HEK293T (cell line): ENCODE results near the gene POP5.

Source experiments
- CTCF ChIA-PET: fragments of 350-600 bp; formaldehyde crosslinking; extraction: SDS; loops from one replicate; lab custom pipeline; 2021; ENCODE audit warnings: antibody characterized with exemption, inconsistent platforms; lab: Yijun Ruan, JAX
- POLR2A ChIA-PET: fragments of 350-600 bp; formaldehyde crosslinking; extraction: SDS; loops from one replicate; lab custom pipeline; 2020; ENCODE audit warnings: antibody characterized with exemption, inconsistent platforms; lab: Yijun Ruan, JAX
- DNase-seq: peaks from one replicate; pipeline ENCODE4 v3.0.0; 2012; ENCODE audit warnings: mixed read lengths; ENCODE audit errors: extremely low spot score
- ARNT ChIP-seq: fragments of 450-650 bp; IDR thresholded peaks from 2 replicates; pipeline ENCODE4 v1.6.1; 2017; ENCODE audit warnings: mild to moderate bottlenecking
- BHLHE40 ChIP-seq: fragments of 450-650 bp; IDR thresholded peaks from 2 replicates; pipeline ENCODE4 v1.6.1; 2016; ENCODE audit warnings: mild to moderate bottlenecking, moderate library complexity, borderline replicate concordance
- CTBP1 ChIP-seq: fragments of 450-650 bp; IDR thresholded peaks from 2 replicates; pipeline ENCODE4 v1.6.1; 2016; ENCODE audit warnings: borderline replicate concordance
- ELF4 ChIP-seq: fragments of 450-650 bp; IDR thresholded peaks from 2 replicates; pipeline ENCODE4 v1.6.1; 2017; ENCODE audit warnings: antibody characterized with exemption
- FOXA1 ChIP-seq: fragments of 450-650 bp; IDR thresholded peaks from 2 replicates; pipeline ENCODE4 v1.6.1; 2016; ENCODE audit warnings: mild to moderate bottlenecking
- FOXK2 ChIP-seq: fragments of 450-650 bp; IDR thresholded peaks from 2 replicates; pipeline ENCODE4 v1.6.1; 2016; ENCODE audit warnings: mild to moderate bottlenecking
- FOXM1 ChIP-seq: fragments of 450-650 bp; IDR thresholded peaks from 2 replicates; pipeline ENCODE4 v1.6.1; 2017; ENCODE audit warnings: mild to moderate bottlenecking, borderline replicate concordance
- HDGF ChIP-seq: fragments of 450-650 bp; IDR thresholded peaks from 2 replicates; pipeline ENCODE4 v1.6.1; 2017; ENCODE audit warnings: antibody characterized with exemption, borderline replicate concordance
- L3MBTL2 ChIP-seq: fragments of 450-650 bp; conservative IDR thresholded peaks from 2 replicates; pipeline ENCODE4 v1.6.1; 2016; ENCODE audit warnings: mild to moderate bottlenecking
- LEF1 ChIP-seq: fragments of 450-650 bp; IDR thresholded peaks from 2 replicates; pipeline ENCODE4 v1.6.1; 2017; ENCODE audit warnings: mild to moderate bottlenecking, borderline replicate concordance
- NFRKB ChIP-seq: fragments of 450-650 bp; IDR thresholded peaks from 2 replicates; pipeline ENCODE4 v1.6.1; 2016; ENCODE audit warnings: mild to moderate bottlenecking, moderate library complexity
- SP1 ChIP-seq: fragments of 450-650 bp; IDR thresholded peaks from 2 replicates; pipeline ENCODE4 v1.6.1; 2017
- SUZ12 ChIP-seq: fragments of 450-650 bp; IDR thresholded peaks from 2 replicates; pipeline ENCODE4 v1.6.1; 2016; ENCODE audit warnings: mild to moderate bottlenecking
- TARDBP ChIP-seq: fragments of 450-650 bp; IDR thresholded peaks from 2 replicates; pipeline ENCODE4 v1.6.1; 2016
- ZNF384 ChIP-seq: fragments of 450-650 bp; IDR thresholded peaks from 2 replicates; pipeline ENCODE4 v1.6.1; 2016
- TF ChIP-seq, protein P1 (sequence below): fragments of 450-650 bp; IDR thresholded peaks from 2 replicates; pipeline ENCODE4 v1.6.1; 2016

POP5 gene, protein sequence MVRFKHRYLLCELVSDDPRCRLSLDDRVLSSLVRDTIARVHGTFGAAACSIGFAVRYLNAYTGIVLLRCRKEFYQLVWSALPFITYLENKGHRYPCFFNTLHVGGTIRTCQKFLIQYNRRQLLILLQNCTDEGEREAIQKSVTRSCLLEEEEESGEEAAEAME

GRCh38 chr12:120580787-120581723 lies at the start of gene POP5:
Gene POP5 (minus strand): TSS chr12:120581402. CDS start chr12:120581362, 40 bp downstream.
- POLR2A ChIA-PET = interaction anchor here (0.6 to 1.7 kb wide), 29 partner anchors 9 to 658 kb away, joined by 3 to 10 read pairs (median 4); partner anchors contain the start of genes COQ5, PLA2G1B, RNU4-2 and UNC119B
- CTCF ChIA-PET = interaction anchor here (0.6 to 1.9 kb wide), 8 partner anchors 9 to 424 kb away, joined by 3 to 7 read pairs (median 3); a partner anchor contains a TSS
- TF ChIP-seq HDGF = 0 out of 2 replicates have a peak, but pooled peaks have one; percentile 78
- TF ChIP-seq, protein P1, sequence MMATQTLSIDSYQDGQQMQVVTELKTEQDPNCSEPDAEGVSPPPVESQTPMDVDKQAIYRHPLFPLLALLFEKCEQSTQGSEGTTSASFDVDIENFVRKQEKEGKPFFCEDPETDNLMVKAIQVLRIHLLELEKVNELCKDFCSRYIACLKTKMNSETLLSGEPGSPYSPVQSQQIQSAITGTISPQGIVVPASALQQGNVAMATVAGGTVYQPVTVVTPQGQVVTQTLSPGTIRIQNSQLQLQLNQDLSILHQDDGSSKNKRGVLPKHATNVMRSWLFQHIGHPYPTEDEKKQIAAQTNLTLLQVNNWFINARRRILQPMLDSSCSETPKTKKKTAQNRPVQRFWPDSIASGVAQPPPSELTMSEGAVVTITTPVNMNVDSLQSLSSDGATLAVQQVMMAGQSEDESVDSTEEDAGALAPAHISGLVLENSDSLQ = peak; percentile 68
- 0 out of 2 replicates have a peak, but pooled peaks have one; percentile 30 for TF ChIP-seq ELF4
- TF ChIP-seq BHLHE40 = no peak
- TF ChIP-seq L3MBTL2 = peak; percentile 59
- peak; percentile 91 for DNase-seq

DNA sequence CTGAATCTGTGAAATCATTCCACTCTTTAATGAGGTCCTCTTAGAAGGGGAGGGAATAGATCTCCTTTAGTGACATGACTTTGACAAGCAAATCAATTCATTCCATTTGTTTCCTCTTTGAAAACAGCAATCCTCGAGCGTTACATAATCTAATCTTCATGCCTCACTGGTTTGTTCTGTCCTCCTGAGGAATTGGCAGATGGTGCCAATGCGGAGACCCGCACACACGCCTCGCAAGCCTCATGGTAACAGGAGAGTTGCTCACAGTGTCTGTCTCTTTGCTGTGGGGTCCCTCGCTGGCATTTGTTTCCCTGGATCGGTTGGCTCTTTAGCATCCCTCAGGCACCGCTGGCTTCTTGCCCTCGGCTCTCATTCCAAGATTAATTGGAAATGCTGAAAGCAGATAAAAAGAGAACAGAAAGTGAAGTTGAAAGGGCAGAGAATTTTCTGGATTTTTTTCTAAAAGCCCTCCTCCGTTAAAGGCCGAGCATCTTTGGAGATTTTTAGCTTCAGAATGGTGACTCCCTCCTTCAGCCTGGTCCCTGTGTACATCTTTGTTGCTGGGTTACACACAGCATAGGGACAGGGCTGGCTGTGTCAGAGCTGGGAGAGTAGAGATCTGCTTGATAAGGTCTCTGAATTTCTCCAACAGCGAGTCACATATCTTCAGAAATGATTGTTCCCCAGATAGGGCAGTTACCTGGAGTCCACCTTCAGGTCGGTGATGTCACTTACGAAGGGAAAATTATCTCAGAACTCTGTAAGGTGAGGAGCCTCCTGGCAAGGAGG lies 49.1 kb upstream of the POP5 start:
- POLR2A ChIA-PET = no interaction called here
- TF ChIP-seq L3MBTL2 = no peak
- TF ChIP-seq, protein P1 = no peak
- no peak for TF ChIP-seq FOXK2
- TF ChIP-seq SP1 = no peak
- no peak for TF ChIP-seq BHLHE40
- TF ChIP-seq FOXA1 = no peak
- no peak for TF ChIP-seq CTBP1
- no peak for TF ChIP-seq TARDBP
- no peak for TF ChIP-seq HDGF
- no peak for TF ChIP-seq NFRKB
- no peak for TF ChIP-seq ELF4
- no peak for TF ChIP-seq SUZ12
- no peak for TF ChIP-seq LEF1
- TF ChIP-seq ARNT = no peak
- DNase-seq = no peak
- CTCF ChIA-PET = no interaction called here

- ChIA-PET POLR2A (no interaction called here), CTCF (interaction anchor here (0.6 kb wide), 1 partner anchor 21 kb away, joined by 3 read pairs; no protein-coding TSS in a partner anchor)
- TF ChIP-seq SP1 (no peak), ELF4 (no peak), FOXA1 (no peak), BHLHE40 (no peak), FOXM1 (no peak), ARNT (no peak), TARDBP (no peak), L3MBTL2 (no peak)
- TF ChIP-seq, protein P1 = no peak
- no peak for DNase-seq
Measured at GRCh38 chr12:120628919-120629318, 47.7 kb upstream of the POP5 start.

DNA sequence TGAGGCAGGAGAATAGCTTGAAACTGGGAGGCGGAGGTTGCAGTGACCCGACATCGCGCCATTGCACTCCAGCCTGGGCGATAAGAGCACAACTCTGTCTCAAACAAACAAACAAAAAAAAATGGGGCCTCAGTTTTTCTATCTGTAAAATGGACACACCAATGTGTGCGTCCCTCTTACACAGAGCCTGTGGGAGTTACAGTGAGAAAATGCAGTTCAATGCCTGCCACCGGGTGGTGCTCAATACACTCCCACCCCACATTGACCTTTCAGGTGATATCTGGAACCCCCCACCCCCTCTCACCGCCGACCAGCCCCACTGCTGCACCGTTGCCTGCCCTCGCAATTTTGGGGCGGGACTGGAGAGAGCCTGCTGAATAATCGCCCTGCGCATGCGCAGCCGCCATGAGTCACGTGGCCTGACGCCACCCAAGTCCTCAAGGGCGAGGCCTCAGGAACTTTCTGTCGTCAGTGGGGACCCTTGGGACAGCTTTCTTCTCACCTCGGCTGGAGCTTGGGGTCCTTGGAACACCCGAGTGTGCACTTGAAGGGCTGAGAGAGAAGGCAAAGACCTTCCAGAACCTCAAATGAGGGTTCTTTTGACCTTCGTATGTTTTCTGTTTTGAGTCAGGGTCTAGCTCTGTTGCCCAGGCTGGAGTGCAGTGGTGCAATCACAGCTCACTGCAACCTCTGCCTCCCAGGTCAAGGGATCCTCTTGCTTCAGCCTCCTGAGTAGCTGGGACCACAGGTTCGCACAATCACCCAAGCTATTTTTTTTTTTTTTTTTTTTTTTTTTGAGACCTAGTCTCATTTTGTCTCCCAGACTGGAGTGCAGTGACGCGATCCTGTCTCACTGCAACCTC lies 44.6 kb upstream of the POP5 start:
- ChIA-PET POLR2A (no interaction called here), CTCF (no interaction called here)
- DNase-seq = peak; percentile 51
- TF ChIP-seq FOXA1 = no peak
- no peak for TF ChIP-seq ELF4
- no peak for TF ChIP-seq BHLHE40
- no peak for TF ChIP-seq ARNT
- no peak for TF ChIP-seq TARDBP
- no peak for TF ChIP-seq SP1
- TF ChIP-seq FOXK2 = no peak
- no peak for TF ChIP-seq CTBP1
- TF ChIP-seq, protein P1 = no peak
- no peak for TF ChIP-seq ZNF384
- TF ChIP-seq FOXM1 = no peak
- TF ChIP-seq NFRKB = no peak
- no peak for TF ChIP-seq L3MBTL2
- TF ChIP-seq HDGF = no peak
- TF ChIP-seq LEF1 = no peak
- no peak for TF ChIP-seq SUZ12
